T-helper 17 cell (primary cell): ENCODE data around the gene PRR19. TPM values are rescaled to one million over a fixed set of nuclear protein-coding genes. Genes with fewer than 3 reads are reported as not detected.
A peak's percentile ranks its signal among the peaks of the same experiment; 100 is the strongest.

Experiments used
- ATAC-seq: fragments of 150-1000 bp; cut with Tn5 transposase; 2 replicates; pipeline ENCODE4 v1.10.0; 2021; ENCODE audit warnings: mild to moderate bottlenecking, moderate library complexity
- DNase-seq, 3 donors: peaks; one replicate each; pipeline versions ENCODE4 v3.0.0 to v3.0.0-alpha.2; 2020 to 2021
- H3K9me3 ChIP-seq: one replicate; pipeline ENCODE4 v1.7.0; 2013; ENCODE audit warnings: low read length, mild to moderate bottlenecking; ENCODE audit not compliant: control insufficient read depth, poor library complexity, severe bottlenecking
- H3K27ac Mint-ChIP-seq: one replicate; pipeline ENCODE4 v1.8.0; 2022; ENCODE audit warnings: mild to moderate bottlenecking, moderate library complexity, mixed read lengths
- H3K27me3 Mint-ChIP-seq: one replicate; pipeline ENCODE4 v1.8.0; 2022; ENCODE audit warnings: mixed read lengths
- H3K36me3 Mint-ChIP-seq: one replicate; pipeline ENCODE4 v1.8.0; 2022; ENCODE audit warnings: low read depth, mixed read lengths
- H3K4me1 Mint-ChIP-seq: one replicate; pipeline ENCODE4 v1.8.0; 2022; ENCODE audit warnings: mild to moderate bottlenecking, mixed read lengths
- H3K4me3 Mint-ChIP-seq: one replicate; pipeline ENCODE4 v1.8.0; 2022; ENCODE audit warnings: mild to moderate bottlenecking, moderate library complexity, mixed read lengths
- total RNA-seq, 4 donors: library from RNA in 2 of 4; stranded (reverse) in 2 of 4; gene quantifications; one replicate each; pipeline ENCODE4 v1.2.3 and lab custom pipeline; 2022 to 2026

The PRR19 gene
- total RNA-seq, 2 donors from 2014 or later = 0.50 TPM; not detected in 1

DNA sequence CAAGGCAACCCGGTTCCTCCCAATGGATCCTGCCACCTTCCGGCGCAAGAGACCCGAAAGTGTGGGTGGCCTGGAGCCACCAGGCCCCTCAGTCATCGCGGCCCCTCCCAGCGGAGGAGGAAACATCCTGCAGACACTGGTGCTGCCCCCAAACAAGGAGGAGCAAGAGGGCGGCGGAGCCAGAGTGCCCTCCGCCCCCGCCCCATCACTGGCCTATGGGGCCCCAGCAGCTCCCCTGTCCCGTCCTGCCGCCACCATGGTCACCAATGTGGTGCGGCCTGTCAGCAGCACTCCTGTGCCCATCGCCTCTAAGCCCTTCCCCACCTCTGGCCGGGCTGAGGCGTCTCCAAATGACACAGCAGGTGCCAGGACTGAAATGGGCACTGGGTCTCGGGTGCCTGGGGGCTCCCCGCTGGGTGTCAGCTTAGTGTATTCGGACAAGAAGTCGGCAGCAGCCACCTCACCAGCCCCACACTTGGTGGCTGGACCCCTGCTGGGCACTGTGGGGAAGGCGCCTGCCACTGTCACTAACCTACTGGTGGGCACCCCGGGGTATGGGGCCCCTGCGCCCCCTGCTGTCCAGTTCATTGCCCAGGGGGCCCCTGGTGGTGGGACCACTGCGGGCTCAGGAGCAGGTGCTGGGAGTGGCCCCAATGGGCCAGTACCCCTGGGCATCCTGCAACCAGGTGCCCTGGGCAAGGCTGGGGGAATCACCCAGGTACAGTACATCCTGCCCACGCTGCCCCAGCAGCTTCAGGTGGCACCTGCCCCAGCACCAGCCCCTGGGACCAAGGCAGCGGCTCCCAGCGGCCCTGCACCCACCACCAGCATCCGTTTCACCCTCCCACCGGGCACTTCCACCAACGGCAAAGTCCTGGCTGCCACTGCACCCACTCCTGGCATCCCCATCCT, 11.2 kb upstream of the PRR19 start:
- H3K36me3 Mint-ChIP-seq = peaks cover 6% of the 10 kb centered on the region
- ATAC-seq (peak; percentile 67), DNase-seq (peak; percentile 42 to 47 (median 46))
- H3K27ac Mint-ChIP-seq = no peak overlapping the region
- H3K27me3 Mint-ChIP-seq = no peaks in the 10 kb centered on the region
- H3K4me3 Mint-ChIP-seq = no peak overlapping the region
- peaks cover 15% of the 10 kb centered on the region for H3K4me1 Mint-ChIP-seq
- H3K9me3 ChIP-seq = no peaks in the 10 kb centered on the region

- Mint-ChIP-seq H3K4me3 (no peak overlapping the region), H3K4me1 (peaks cover 13% of the 10 kb centered on the region), H3K27ac (peak overlapping the region; percentile 93), H3K36me3 (peaks cover 6% of the 10 kb centered on the region), H3K27me3 (no peaks in the 10 kb centered on the region)
- DNase-seq = no peak
- no peaks in the 10 kb centered on the region for H3K9me3 ChIP-seq
- ATAC-seq = no peak
These were observed 10.5 kb upstream of the PRR19 start for GRCh38 chr19:42291435-42291810.

DNA sequence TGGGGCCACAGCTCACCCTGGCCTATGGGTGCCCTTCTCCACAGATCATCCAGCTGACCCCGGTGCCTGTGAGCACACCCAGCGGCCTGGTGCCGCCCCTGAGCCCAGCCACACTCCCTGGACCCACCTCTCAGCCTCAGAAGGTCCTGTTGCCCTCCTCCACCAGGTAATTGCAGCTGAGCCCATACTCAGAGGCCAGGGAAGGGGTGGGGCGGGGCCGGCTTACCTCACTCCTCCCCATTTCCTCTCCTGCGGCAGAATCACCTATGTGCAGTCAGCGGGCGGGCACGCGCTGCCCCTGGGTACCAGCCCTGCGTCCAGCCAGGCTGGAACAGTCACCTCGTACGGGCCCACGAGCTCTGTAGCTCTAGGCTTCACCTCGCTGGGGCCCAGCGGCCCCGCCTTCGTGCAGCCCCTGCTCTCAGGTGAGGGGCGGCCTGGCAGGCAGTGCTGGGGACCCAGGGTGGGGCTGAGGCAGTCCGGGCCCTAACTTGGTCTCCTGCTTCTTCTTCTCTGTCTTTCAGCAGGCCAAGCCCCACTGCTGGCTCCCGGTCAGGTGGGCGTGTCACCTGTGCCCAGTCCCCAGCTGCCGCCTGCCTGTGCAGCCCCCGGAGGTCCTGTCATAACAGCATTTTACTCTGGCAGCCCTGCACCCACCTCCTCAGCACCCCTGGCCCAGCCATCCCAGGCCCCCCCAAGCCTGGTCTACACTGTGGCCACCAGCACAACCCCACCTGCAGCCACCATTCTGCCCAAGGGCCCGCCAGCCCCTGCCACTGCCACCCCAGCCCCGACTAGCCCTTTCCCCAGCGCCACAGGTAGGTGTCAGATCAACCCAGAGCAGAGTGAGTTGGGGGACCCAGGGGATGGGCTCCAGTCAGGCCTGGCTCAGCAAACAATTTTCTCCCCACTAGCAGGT, 9.6 kb upstream of the PRR19 start:
- ATAC-seq = no peak
- H3K9me3 ChIP-seq = no peaks in the 10 kb centered on the region
- Mint-ChIP-seq H3K27me3 (no peaks in the 10 kb centered on the region), H3K27ac (peak overlapping the region; percentile 93), H3K36me3 (peaks cover 6% of the 10 kb centered on the region), H3K4me3 (peak overlapping the region; percentile 60), H3K4me1 (peaks cover 13% of the 10 kb centered on the region)
- DNase-seq = no peak

- Mint-ChIP-seq H3K4me1 (peaks cover 13% of the 10 kb centered on the region), H3K36me3 (peaks cover 6% of the 10 kb centered on the region), H3K27me3 (no peaks in the 10 kb centered on the region), H3K27ac (no peak overlapping the region), H3K4me3 (no peak overlapping the region)
- no peaks in the 10 kb centered on the region for H3K9me3 ChIP-seq
- ATAC-seq = no peak
- DNase-seq = no peak
These were observed 9.0 kb upstream of the PRR19 start for GRCh38 chr19:42292963-42293362.

DNA sequence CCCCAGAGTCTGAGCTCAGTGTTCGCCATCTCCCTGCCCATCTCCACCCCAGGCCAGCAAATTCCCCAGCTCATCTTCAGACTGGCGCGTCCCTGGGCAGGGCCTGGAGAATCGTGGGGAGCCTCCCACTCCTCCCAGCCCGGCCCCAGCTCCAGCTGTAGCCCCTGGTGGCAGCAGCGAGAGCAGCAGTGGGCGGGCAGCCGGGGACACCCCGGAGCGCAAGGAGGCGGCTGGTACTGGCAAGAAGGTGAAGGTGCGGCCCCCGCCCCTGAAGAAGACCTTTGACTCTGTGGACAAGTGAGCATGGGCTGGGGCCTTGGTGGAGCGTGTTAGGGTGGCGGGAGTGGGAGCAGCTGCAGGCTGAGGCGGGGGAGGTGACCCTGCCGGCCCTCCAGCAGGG, 8.4 kb upstream of the PRR19 start:
- H3K4me1 Mint-ChIP-seq = peaks cover 13% of the 10 kb centered on the region
- peaks cover 6% of the 10 kb centered on the region for H3K36me3 Mint-ChIP-seq
- no peak for ATAC-seq
- H3K27ac Mint-ChIP-seq = no peak overlapping the region
- H3K27me3 Mint-ChIP-seq = no peaks in the 10 kb centered on the region
- no peak overlapping the region for H3K4me3 Mint-ChIP-seq
- no peaks in the 10 kb centered on the region for H3K9me3 ChIP-seq
- no peak for DNase-seq

- ATAC-seq (no peak), DNase-seq (no peak)
- Mint-ChIP-seq H3K27ac (no peak overlapping the region), H3K36me3 (peaks cover 6% of the 10 kb centered on the region), H3K4me1 (peaks cover 13% of the 10 kb centered on the region), H3K27me3 (no peaks in the 10 kb centered on the region), H3K4me3 (no peak overlapping the region)
- H3K9me3 ChIP-seq = no peaks in the 10 kb centered on the region
These were observed 8.0 kb upstream of the PRR19 start for GRCh38 chr19:42293948-42294347.

DNA sequence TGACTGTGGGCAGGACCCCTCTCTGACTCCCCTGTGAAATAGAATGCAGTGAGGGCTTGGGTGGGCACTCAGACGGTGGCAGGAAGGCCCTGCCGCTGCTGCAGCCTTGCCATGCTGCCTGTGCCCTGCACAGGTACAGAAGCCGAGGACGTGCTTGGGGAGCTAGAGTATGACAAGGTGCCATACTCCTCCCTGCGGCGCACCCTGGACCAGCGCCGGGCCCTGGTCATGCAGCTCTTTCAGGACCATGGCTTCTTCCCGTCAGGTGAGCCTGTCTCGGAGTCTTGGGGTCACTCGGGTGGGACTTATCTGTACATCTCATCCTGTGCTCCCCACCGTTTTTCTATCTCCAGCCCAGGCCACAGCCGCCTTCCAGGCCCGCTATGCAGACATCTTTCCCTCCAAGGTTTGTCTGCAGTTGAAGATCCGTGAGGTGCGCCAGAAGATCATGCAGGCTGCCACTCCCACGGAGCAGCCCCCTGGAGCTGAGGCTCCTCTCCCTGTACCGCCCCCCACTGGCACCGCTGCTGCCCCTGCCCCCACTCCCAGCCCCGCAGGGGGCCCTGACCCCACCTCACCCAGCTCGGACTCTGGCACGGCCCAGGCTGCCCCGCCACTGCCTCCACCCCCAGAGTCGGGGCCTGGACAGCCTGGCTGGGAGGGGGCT, 7.3 kb upstream of the PRR19 start:
- DNase-seq (no peak), ATAC-seq (no peak)
- H3K27ac Mint-ChIP-seq = no peak overlapping the region
- H3K4me1 Mint-ChIP-seq = peaks cover 13% of the 10 kb centered on the region
- no peak overlapping the region for H3K4me3 Mint-ChIP-seq
- peaks cover 6% of the 10 kb centered on the region for H3K36me3 Mint-ChIP-seq
- H3K9me3 ChIP-seq = no peaks in the 10 kb centered on the region
- H3K27me3 Mint-ChIP-seq = no peaks in the 10 kb centered on the region

- H3K4me3 Mint-ChIP-seq = no peak overlapping the region
- H3K27ac Mint-ChIP-seq = peak overlapping the region; percentile 83
- no peak for DNase-seq
- H3K4me1 Mint-ChIP-seq = peaks cover 13% of the 10 kb centered on the region
- H3K27me3 Mint-ChIP-seq = no peaks in the 10 kb centered on the region
- ATAC-seq = no peak
- no peaks in the 10 kb centered on the region for H3K9me3 ChIP-seq
- peaks cover 6% of the 10 kb centered on the region for H3K36me3 Mint-ChIP-seq
These were observed 6.6 kb upstream of the PRR19 start for GRCh38 chr19:42295342-42295741.

DNA sequence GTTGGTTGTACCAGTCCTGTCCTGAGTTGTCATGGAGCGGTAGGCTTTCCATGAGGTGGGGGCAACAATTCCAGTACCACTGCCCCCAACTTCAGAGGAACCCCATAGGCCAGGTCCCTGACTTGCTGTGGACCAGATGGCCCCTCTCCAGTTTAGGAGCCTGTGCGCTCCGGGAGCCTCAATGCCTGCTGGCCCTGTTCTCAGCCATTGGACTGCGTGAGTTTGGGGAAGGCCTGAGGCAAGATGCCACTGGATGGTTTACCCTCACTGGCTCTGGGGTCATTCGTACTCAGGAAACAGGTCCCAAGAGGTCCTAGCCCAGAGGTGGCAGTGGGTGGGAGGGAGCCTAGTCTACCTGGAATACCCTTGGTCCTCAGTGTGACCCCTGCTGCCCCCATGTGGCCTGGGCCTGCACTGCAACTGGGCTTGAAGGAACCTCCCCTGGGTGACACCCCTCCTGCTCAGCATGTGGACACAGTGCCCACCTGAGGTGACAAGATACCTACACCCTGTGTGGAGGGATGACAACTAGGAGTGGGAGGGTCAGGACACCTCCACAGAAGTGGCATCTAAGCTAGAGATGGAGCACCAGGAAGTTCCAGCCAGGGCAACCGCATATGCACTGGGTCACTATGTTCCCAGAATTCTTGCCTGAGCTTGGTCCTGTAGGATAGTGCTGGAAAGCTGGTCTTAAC, 6.0 kb upstream of the PRR19 start:
- H3K36me3 Mint-ChIP-seq = peaks cover 6% of the 10 kb centered on the region
- peaks cover 13% of the 10 kb centered on the region for H3K4me1 Mint-ChIP-seq
- H3K9me3 ChIP-seq = no peaks in the 10 kb centered on the region
- peak; percentile 74 to 95 (median 76) for DNase-seq
- peak overlapping the region; percentile 83 for H3K27ac Mint-ChIP-seq
- H3K4me3 Mint-ChIP-seq = no peak overlapping the region
- ATAC-seq = peak; percentile 87
- no peaks in the 10 kb centered on the region for H3K27me3 Mint-ChIP-seq

DNA sequence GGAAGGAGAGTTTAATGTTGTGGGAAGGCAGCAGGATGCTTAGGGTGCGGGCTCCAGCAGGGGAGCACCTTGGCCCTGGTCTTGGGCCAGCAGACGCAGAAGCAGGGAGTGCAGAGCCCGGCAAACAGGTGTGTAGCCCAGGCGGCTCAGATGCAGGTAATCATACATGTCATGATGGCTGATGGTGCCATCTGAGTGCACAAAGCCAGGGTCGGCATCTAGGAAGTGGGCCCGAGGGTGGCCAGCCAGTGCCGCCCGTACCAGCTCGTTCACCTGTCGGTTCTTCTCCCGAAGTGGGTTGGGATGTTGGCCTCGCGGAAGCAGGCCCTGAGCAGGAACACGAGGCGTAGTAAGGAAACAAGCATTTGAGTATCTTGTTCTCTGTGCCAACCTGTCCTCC, 4.9 kb upstream of the PRR19 start:
- no peak for ATAC-seq
- DNase-seq = no peak
- Mint-ChIP-seq H3K4me3 (no peak overlapping the region), H3K4me1 (peaks cover 9% of the 10 kb centered on the region), H3K27ac (peak overlapping the region; percentile 83), H3K27me3 (no peaks in the 10 kb centered on the region), H3K36me3 (peaks cover 2% of the 10 kb centered on the region)
- H3K9me3 ChIP-seq = no peaks in the 10 kb centered on the region

- peaks cover 1% of the 10 kb centered on the region for H3K36me3 Mint-ChIP-seq
- ATAC-seq = no peak
- H3K4me3 Mint-ChIP-seq = peak overlapping the region; percentile 91
- no peaks in the 10 kb centered on the region for H3K27me3 Mint-ChIP-seq
- peak overlapping the region; percentile 88 for H3K27ac Mint-ChIP-seq
- no peak for DNase-seq
- no peaks in the 10 kb centered on the region for H3K9me3 ChIP-seq
- H3K4me1 Mint-ChIP-seq = peaks cover 14% of the 10 kb centered on the region
These were observed 1.2 kb downstream of the PRR19 start for GRCh38 chr19:42303101-42303464.

- no peaks in the 10 kb centered on the region for H3K27me3 Mint-ChIP-seq
- H3K9me3 ChIP-seq = no peaks in the 10 kb centered on the region
- H3K27ac Mint-ChIP-seq = peak overlapping the region; percentile 82
- peak overlapping the region; percentile 36 for H3K4me3 Mint-ChIP-seq
- H3K36me3 Mint-ChIP-seq = peaks cover 2% of the 10 kb centered on the region
- DNase-seq (no peak), ATAC-seq (no peak)
- H3K4me1 Mint-ChIP-seq = peaks cover 14% of the 10 kb centered on the region
These were observed 1.9 kb downstream of the PRR19 start for GRCh38 chr19:42303876-42304275.
